Thyroid gland (tissue), 4 donors: Measurements from ENCODE around the gene ZNF808. TPM values are rescaled to one million over a fixed set of nuclear protein-coding genes. Genes with fewer than 3 reads are reported as not detected.
A peak's percentile ranks its signal among the peaks of the same experiment; 100 is the strongest.
"Not testable (repeated sequence)": the region's sequence is repeated elsewhere in the genome, so short reads cannot be mapped to it uniquely, and the experiment has no call there.

Experiments used
- DNase-seq, 2 donors: peaks; one replicate each; pipeline ENCODE4 v3.0.0-alpha.2; 2019
- H3K27ac ChIP-seq, 3 donors: fragments of 200-600 bp; sonication (generic); 1 replicate in 2 of 3; 2 replicates in 1 of 3; pipeline ENCODE4 v1.5.1; 2016 to 2019; ENCODE audit warnings: mild to moderate bottlenecking in 1 of 3, moderate library complexity in 1 of 3
- H3K27me3 ChIP-seq: fragments of 200-600 bp; sonication (generic); one replicate; pipeline ENCODE4 v1.5.1; 2019
- H3K36me3 ChIP-seq, 2 donors: fragments of 200-600 bp; sonication (generic); one replicate each; pipeline ENCODE4 v1.5.1; 2016 to 2019
- H3K4me1 ChIP-seq, 2 donors: fragments of 200-600 bp; sonication (generic); one replicate each; pipeline ENCODE4 v1.5.1; 2017 to 2019
- H3K4me3 ChIP-seq, 3 donors: fragments of 200-600 bp; sonication (generic); replicated peaks in 1 of 3; 1 replicate in 2 of 3; 2 replicates in 1 of 3; pipeline ENCODE4 v1.5.1; 2016; ENCODE audit warnings: mild to moderate bottlenecking in 1 of 3
- H3K9me3 ChIP-seq: fragments of 200-600 bp; sonication (generic); one replicate; pipeline ENCODE4 v1.5.1; 2017
- POLR2A ChIP-seq, 2 donors: fragments of 450-650 bp; IDR thresholded peaks; one replicate each; pipeline ENCODE4 v1.6.1; 2017; ENCODE audit warnings: antibody characterized with exemption in 2 of 2, mild to moderate bottlenecking in 2 of 2, moderate library complexity in 1 of 2
- WGBS, 2 donors: methylation state at CpG; one replicate each; pipeline ENCODE4 v1.1.5; 2017; 5-methylcytosine and 5-hydroxymethylcytosine counted together
- intact Hi-C: fragments of 100-400 bp; cut with DNase I; formaldehyde crosslinking; loops from one replicate; pipeline ENCODE4 v1.15.1; 2023
- total RNA-seq, 4 donors: library from RNA; depleted of rRNA; stranded (reverse); fragments of >200 nt; gene quantifications; one replicate each; pipeline ENCODE4 v1.2.3, GENCODE V29; 2016
- TF ChIP-seq, protein P1 (sequence below), 6 experiments: fragments of 200-600 bp in 3 of 6; fragments of 450-650 bp in 3 of 6; sonication (generic) in 3 of 6; IDR thresholded peaks; one replicate each; pipeline ENCODE4 v1.5.1; 2016 to 2019; ENCODE audit warnings: antibody characterized with exemption in 6 of 6, mild to moderate bottlenecking in 2 of 6, inconsistent platforms in 1 of 6, moderate library complexity in 1 of 6

ZNF808 gene
- total RNA-seq, 4 donors from 2014 or later, result 33.4 to 98.3 (median 58.9) TPM

DNA sequence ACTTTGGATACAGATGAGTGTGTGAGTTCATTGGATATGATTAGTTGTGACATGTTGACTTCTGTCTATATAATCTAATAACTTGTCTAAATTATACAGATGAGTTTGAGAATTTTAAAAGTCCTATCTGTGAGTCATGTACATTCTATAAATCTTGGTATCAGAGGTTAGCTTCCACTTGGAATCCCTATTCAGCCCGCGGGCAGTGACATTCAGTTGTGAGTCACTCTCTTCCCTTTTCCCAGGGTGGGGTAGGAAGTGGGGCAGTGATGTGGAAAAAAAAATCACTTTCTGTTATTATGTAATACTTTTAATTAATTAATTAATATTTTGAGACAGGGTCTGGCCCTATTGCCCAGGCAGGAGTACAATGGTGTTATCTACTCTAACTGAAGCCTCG, 33.0 kb upstream of the ZNF808 start:
- DNase-seq, result no peak
- H3K27me3 ChIP-seq, result no peaks in the 10 kb centered on the region
- intact Hi-C loops, result no loop called here
- no peaks in the 10 kb centered on the region for H3K36me3 ChIP-seq
- H3K9me3 ChIP-seq, result no peaks in the 10 kb centered on the region
- no peak overlapping the region for H3K4me3 ChIP-seq
- no peak overlapping the region for H3K27ac ChIP-seq
- no peaks in the 10 kb centered on the region for H3K4me1 ChIP-seq
- WGBS, 2 donors, result 92 to 95% methylated on average over 3 of the region's 3 CpGs
- TF ChIP-seq POLR2A (IDR thresholded peaks at IDR 0.05), result no peak
- TF ChIP-seq, protein P1, sequence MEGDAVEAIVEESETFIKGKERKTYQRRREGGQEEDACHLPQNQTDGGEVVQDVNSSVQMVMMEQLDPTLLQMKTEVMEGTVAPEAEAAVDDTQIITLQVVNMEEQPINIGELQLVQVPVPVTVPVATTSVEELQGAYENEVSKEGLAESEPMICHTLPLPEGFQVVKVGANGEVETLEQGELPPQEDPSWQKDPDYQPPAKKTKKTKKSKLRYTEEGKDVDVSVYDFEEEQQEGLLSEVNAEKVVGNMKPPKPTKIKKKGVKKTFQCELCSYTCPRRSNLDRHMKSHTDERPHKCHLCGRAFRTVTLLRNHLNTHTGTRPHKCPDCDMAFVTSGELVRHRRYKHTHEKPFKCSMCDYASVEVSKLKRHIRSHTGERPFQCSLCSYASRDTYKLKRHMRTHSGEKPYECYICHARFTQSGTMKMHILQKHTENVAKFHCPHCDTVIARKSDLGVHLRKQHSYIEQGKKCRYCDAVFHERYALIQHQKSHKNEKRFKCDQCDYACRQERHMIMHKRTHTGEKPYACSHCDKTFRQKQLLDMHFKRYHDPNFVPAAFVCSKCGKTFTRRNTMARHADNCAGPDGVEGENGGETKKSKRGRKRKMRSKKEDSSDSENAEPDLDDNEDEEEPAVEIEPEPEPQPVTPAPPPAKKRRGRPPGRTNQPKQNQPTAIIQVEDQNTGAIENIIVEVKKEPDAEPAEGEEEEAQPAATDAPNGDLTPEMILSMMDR (IDR thresholded peaks at IDR 0.05), result no peak

DNA sequence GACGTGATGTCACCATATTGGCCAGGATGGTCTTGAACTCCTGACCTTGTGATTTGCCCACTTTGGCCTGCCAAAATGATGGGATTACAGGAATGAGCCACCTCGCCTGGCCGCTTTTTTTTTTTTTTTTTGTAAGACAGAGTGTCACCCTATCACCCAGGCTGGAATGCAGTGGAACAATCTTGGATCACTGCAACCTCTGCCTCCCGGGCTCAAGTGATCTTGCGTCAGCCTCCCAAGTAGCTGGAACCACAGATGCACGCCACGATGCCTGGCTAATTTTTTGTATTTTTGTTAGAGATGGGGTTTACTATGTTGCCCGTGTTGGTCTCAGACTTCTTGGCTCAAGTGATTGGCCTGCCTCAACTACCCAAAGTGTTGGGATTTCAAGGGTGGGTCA, 28.9 kb upstream of the ZNF808 start:
- TF ChIP-seq, protein P1 (IDR thresholded peaks at IDR 0.05), result no peak
- no peak for TF ChIP-seq POLR2A (IDR thresholded peaks at IDR 0.05)
- DNase-seq, result no peak
- no peak overlapping the region for H3K4me3 ChIP-seq
- H3K27ac ChIP-seq, result no peak overlapping the region
- intact Hi-C loops, result no loop called here
- H3K27me3 ChIP-seq, result no peaks in the 10 kb centered on the region
- H3K4me1 ChIP-seq, result no peaks in the 10 kb centered on the region
- H3K36me3 ChIP-seq, result peaks cover 0 to 3% of the 10 kb centered on the region in 2 donors
- 94 to 95% methylated on average over 8 of the region's 8 CpGs for WGBS, 2 donors
- no peaks in the 10 kb centered on the region for H3K9me3 ChIP-seq

DNA sequence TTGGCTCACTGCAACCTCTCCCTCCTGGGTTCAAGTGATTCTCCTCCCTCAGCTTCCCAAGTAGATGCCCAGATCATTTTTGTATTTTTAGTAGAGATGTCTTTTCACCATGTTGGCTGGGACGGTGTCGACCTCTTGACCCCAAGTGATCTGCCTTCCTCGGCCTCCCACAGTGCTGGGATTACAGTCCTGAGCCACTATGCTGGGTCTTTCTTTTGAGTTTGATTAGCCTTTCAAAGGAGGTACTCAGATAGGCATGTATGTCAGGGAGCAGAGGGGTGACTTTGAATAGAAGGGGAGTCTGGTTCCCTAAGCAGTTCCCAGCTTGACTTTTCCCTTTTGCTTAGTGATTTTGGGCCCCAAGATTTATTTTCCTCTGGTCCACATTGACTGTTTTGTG, 27.0 kb upstream of the ZNF808 start:
- H3K4me3 ChIP-seq, H3K36me3 ChIP-seq, H3K9me3 ChIP-seq, intact Hi-C loops, H3K27me3 ChIP-seq, H3K27ac ChIP-seq, H3K4me1 ChIP-seq, DNase-seq: not testable (repeated sequence)
- 19 to 32% methylated on average over 3 of the region's 3 CpGs for WGBS, 2 donors

DNA sequence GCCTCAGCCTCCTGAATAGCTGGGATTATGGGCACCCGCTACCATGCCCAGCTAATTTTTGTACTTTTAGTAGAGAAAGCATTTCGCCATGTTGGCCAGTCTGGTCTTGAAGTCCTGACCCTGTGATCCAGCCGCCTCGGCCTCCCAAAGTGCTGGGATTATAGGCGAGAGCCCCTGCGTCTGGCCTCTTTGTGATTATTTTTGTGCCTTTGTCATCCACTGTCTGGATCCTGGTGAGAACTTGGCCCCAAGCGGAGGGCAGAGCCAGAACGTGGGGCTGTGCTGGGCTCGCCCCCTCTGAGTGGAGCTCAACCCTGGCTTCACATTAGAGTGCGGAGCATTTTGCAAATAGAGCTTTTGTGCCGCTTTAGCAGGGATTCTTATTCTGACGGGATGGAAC, 26.5 kb upstream of the ZNF808 start:
- H3K36me3 ChIP-seq, H3K27me3 ChIP-seq, H3K4me1 ChIP-seq, H3K9me3 ChIP-seq, intact Hi-C loops, DNase-seq, H3K4me3 ChIP-seq, H3K27ac ChIP-seq: not testable (repeated sequence)
- WGBS, 2 donors, result 91 to 95% methylated on average over 9 to 12 of the region's 12 CpGs

DNA sequence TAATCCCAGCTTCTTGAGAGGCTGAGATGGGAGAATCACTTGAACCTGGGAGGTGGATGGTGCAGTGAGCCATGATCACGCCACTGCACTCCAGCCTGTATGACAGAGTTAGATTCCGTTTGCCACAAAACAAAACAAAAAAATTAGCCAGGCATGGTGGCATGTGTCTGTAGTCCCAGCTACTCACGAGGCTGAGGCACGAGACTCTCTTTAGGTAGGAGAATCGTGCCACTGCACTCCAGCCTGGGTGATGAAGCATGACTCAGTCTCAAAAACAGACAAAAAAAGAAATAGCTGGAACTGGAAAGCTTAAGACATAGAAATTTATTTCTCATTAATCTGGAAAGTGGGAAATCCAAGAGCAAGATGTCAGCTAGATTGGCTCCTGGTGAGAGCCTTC, 20.2 kb upstream of the ZNF808 start:
- H3K9me3 ChIP-seq, result no peaks in the 10 kb centered on the region
- 37 to 41% methylated on average over 5 of the region's 5 CpGs for WGBS, 2 donors
- DNase-seq, result peak; percentile 80 to 85
- H3K27ac ChIP-seq, result peak overlapping the region in 1 of 3 donors; percentile 33
- no peak overlapping the region for H3K4me3 ChIP-seq
- no peaks in the 10 kb centered on the region for H3K4me1 ChIP-seq
- TF ChIP-seq POLR2A (IDR thresholded peaks at IDR 0.05), result no peak
- TF ChIP-seq, protein P1 (IDR thresholded peaks at IDR 0.05), result no peak
- intact Hi-C loops, result no loop called here
- H3K27me3 ChIP-seq, result no peaks in the 10 kb centered on the region
- peaks cover 3 to 6% of the 10 kb centered on the region in 2 donors for H3K36me3 ChIP-seq

DNA sequence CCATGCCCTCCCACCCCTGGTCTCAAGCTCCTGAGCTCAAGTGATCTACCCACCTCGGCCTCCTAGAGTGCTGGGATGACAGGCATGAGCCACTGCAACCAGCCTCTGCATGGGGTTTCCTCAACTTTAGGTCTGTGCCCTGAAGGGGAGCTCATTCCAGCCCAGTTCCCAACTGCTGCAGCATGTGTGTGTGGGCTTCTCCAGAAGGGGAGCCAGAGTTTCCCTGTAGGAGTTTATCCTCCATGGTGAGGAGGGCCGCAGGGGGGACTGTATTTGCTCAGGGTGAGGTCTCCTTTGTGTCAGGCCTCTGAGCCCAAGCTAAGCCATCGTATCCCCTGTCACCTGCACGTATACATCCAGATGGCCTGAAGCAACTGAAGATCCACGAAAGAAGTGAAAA, 11.3 kb upstream of the ZNF808 start:
- no peaks in the 10 kb centered on the region for H3K9me3 ChIP-seq

DNA sequence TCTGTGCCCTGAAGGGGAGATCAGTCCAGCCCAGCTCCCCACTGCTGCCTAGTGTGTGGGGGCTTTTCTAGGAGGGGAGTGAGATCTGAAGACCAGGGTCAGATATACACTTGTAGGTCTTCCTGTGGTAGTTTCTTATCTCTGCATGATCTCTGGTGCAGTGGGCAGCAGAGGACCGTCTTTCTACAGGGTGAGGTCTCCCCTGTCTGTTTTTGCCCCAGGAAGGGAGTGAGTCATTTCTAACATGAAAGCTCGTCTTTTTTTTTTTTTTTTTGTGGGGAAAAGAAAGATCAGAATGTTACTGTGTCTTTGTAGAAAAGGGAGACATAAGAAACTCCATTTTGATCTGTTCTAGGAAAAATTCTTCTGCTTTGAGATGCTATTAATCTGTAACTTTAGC, 8.8 kb upstream of the ZNF808 start:
- no peaks in the 10 kb centered on the region for H3K9me3 ChIP-seq
- no peak for DNase-seq
- intact Hi-C loops, result no loop called here
- no peaks in the 10 kb centered on the region for H3K36me3 ChIP-seq
- no peak overlapping the region for H3K27ac ChIP-seq
- WGBS, 2 donors, result 47 to 50% methylated on average over 2 of the region's 2 CpGs
- H3K4me3 ChIP-seq, result no peak overlapping the region
- H3K4me1 ChIP-seq, result no peaks in the 10 kb centered on the region
- H3K27me3 ChIP-seq, result no peaks in the 10 kb centered on the region
- TF ChIP-seq, protein P1 (IDR thresholded peaks at IDR 0.05), result no peak
- TF ChIP-seq POLR2A (IDR thresholded peaks at IDR 0.05), result no peak

More for the DNA sequence above, 11.3 kb upstream of the ZNF808 start:
- Histone ChIP-seq H3K4me3 (no peak overlapping the region), H3K27me3 (no peaks in the 10 kb centered on the region), H3K4me1 (no peaks in the 10 kb centered on the region), H3K36me3 (peaks cover 0 to 3% of the 10 kb centered on the region in 2 donors), H3K27ac (no peak overlapping the region)
- no peak for DNase-seq
- TF ChIP-seq POLR2A (IDR thresholded peaks at IDR 0.05), result no peak
- 86 to 93% methylated on average over 5 of the region's 5 CpGs for WGBS, 2 donors
- intact Hi-C loops, result no loop called here

DNA sequence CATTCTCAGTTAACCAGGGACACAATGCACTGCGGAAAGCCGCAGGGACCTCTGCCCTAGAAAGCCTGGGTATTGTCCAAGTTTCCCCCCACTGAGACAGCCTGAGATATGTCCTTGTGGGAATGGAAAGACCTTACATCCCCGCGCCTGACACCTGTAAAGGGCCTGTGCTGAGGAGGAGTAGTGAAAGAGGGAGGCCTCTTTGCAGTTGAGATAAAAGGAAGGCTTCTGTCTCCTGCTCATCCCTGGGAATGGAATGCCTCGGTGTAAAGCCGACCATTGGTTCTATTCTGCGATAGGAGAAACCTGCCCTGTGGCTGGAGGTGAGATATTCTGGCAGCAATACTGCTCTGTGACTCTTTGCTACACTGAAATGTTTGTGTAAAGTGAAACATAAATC, 8.3 kb upstream of the ZNF808 start:
- H3K4me1 ChIP-seq, H3K27ac ChIP-seq, H3K36me3 ChIP-seq, intact Hi-C loops, H3K4me3 ChIP-seq, H3K9me3 ChIP-seq, H3K27me3 ChIP-seq, DNase-seq: not testable (repeated sequence)
- 48 to 74% methylated on average over 5 of the region's 7 CpGs for WGBS, 2 donors
